ENCODE data around the gene MARCKS. TPM values are rescaled to one million over a fixed set of nuclear protein-coding genes. Genes with fewer than 3 reads are reported as not detected.
"Not testable (repeated sequence)": the region's sequence is repeated elsewhere in the genome, so short reads cannot be mapped to it uniquely, and the experiment has no call there.

MARCKS gene
- polyA plus RNA-seq, 1 of the 3 experiments (the other 2 are of a cell fraction): 61.4 TPM

- H3K4me3 ChIP-seq (ENCODE audit: low read depth in 2 of 2, low read length in 1 of 2): no peak overlapping the region
- H3K4me1 ChIP-seq (ENCODE audit: control insufficient read depth in 1 of 2, insufficient read depth in 2 of 2, low read depth in 1 of 2, low read length in 1 of 2): peaks cover 0 to 2% of the 10 kb centered on the region in 2 experiments; a peak in 1 of 4 replicates
- H4K20me1 ChIP-seq (ENCODE audit: insufficient read depth): no peaks in the 10 kb centered on the region
- no peaks in the 10 kb centered on the region for H3K27me3 ChIP-seq (ENCODE audit: insufficient read depth)
- no peaks in the 10 kb centered on the region for H3K9me3 ChIP-seq
- no peak for DNase-seq
- no peak overlapping the region for H2AFZ ChIP-seq (ENCODE audit: low read depth)
- H3K36me3 ChIP-seq (replicated peaks in 1 of 2; ENCODE audit: control insufficient read depth in 1 of 2, insufficient read depth in 2 of 2, low read length in 1 of 2): no peaks in the 10 kb centered on the region
- no peaks in the 10 kb centered on the region for H3K79me2 ChIP-seq (ENCODE audit: insufficient read depth)
- WGBS (ENCODE audit: low lambda C conversion rate): 80% methylated on average over 3 of the region's 3 CpGs
- H3K9me2 ChIP-seq: no peaks in the 10 kb centered on the region
- ChIA-PET CTCF (interaction anchor here (0.6 to 2.9 kb wide), 14 partner anchors 9 to 1608 kb away, joined by 3 to 18 read pairs (median 6); no protein-coding TSS in a partner anchor), POLR2A (no interaction called here)
- H3K27ac ChIP-seq (ENCODE audit: low read depth in 2 of 2, low read length in 1 of 2): no peak overlapping the region
- no peaks in the 10 kb centered on the region for H3F3A ChIP-seq (replicated peaks; ENCODE audit: insufficient read depth)
- TF ChIP-seq GATA2 (CRISPR knock-in tag; IDR thresholded peaks at IDR 0.05) (no peak), FOSL2 (IDR thresholded peaks at IDR 0.05; ENCODE audit: borderline replicate concordance, low read depth) (no peak), EZH2phosphoT487 (IDR thresholded peaks at IDR 0.05; ENCODE audit: borderline replicate concordance, low read depth) (no peak), MXI1 (IDR thresholded peaks at IDR 0.05; ENCODE audit: low read depth, low read length) (no peak), RFX5 (IDR thresholded peaks at IDR 0.05; ENCODE audit: low read length) (no peak)
- no peak overlapping the region for H3K9ac ChIP-seq
- H3K4me2 ChIP-seq: no peak overlapping the region
These were observed 51.7 kb downstream of the MARCKS start for GRCh38 chr6:113908801-113909200.

DNA sequence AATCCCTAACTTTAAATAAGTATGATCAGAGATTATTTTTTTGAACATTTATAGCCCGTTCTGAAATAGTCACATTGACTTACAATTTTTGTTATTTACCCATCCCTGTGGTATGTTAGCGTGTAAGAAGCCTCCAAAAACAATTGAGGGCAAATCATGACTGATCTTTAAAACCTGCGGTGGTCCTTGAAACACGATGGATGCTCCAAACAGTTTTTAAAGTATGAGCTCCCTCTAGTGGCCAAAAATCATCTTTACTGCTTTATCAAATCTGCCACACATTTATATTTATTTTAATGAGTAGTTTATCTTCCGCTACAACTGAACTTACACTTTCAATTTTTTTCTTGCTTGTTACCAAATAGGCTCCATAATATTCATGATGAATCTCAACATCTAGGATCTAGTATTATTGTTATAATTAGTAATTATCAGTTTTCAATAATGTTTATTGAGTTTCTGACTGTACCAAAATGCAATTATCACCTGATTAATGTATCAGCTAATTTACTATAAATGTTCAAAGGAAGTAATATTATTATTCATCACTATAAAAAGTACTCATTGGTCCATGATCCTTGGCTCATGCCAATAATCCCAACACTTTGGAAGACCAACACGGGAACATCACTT lies 52.2 kb downstream of the MARCKS start:
- Histone ChIP-seq H3K4me1 (ENCODE audit: control insufficient read depth in 1 of 2, insufficient read depth in 2 of 2, low read depth in 1 of 2, low read length in 1 of 2) (peaks cover 0 to 2% of the 10 kb centered on the region in 2 experiments; a peak in 1 of 4 replicates), H3K9me3 (no peaks in the 10 kb centered on the region), H3K27ac (ENCODE audit: low read depth in 2 of 2, low read length in 1 of 2) (no peak overlapping the region), H3K4me2 (no peak overlapping the region), H3F3A (replicated peaks; ENCODE audit: insufficient read depth) (no peaks in the 10 kb centered on the region), H3K4me3 (ENCODE audit: low read depth in 2 of 2, low read length in 1 of 2) (peak overlapping the region in 1 of 2 experiments; percentile 36; a peak in 1 of 4 replicates), H3K36me3 (replicated peaks in 1 of 2; ENCODE audit: control insufficient read depth in 1 of 2, insufficient read depth in 2 of 2, low read length in 1 of 2) (no peaks in the 10 kb centered on the region), H4K20me1 (ENCODE audit: insufficient read depth) (no peaks in the 10 kb centered on the region), H3K27me3 (ENCODE audit: insufficient read depth) (no peaks in the 10 kb centered on the region), H3K9me2 (no peaks in the 10 kb centered on the region), H2AFZ (ENCODE audit: low read depth) (no peak overlapping the region), H3K79me2 (ENCODE audit: insufficient read depth) (no peaks in the 10 kb centered on the region), H3K9ac (no peak overlapping the region)
- POLR2A ChIA-PET: no interaction called here
- TF ChIP-seq SMC3 (IDR thresholded peaks at IDR 0.05; ENCODE audit: low read depth, low read length) (peak; percentile 63), TEAD4 (IDR thresholded peaks at IDR 0.05; ENCODE audit: borderline replicate concordance, insufficient read depth) (no peak), RAD21 (IDR thresholded peaks at IDR 0.05; ENCODE audit: low read length) (peak; percentile 87), RCOR1 (IDR thresholded peaks at IDR 0.05; ENCODE audit: low read length) (no peak), CTCF (IDR thresholded peaks at IDR 0.05) (peak; percentile 81)
- 22% methylated on average over 6 of the region's 6 CpGs for WGBS (ENCODE audit: low lambda C conversion rate)
- DNase-seq: peak; percentile 63
- CTCF ChIA-PET: interaction anchor here (0.6 to 2.9 kb wide), 18 partner anchors 8 to 1609 kb away, joined by 3 to 18 read pairs (median 4); no protein-coding TSS in a partner anchor

DNA sequence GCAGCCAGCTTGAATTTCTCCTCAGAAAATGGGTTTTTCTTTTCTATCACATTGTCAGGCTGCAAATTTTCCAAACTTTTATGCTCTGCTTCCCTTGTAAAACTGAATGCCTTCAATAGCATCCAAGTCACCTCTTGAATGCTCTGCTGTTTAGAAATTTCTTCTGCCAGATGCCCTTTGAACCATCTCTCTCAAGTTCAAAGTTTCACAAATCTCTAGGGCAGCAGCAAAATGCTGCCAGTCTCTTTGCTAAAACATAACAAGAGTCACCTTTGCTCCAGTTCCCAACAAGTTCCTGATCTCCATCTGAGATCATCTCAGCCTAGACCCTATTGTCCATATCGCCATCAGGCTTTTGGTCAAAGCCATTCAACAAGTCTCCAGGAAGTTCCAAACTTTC lies 53.1 kb downstream of the MARCKS start:
- H3K36me3 ChIP-seq (replicated peaks in 1 of 2; ENCODE audit: control insufficient read depth in 1 of 2, insufficient read depth in 2 of 2, low read length in 1 of 2); H3K27me3 ChIP-seq (ENCODE audit: insufficient read depth); DNase-seq; H4K20me1 ChIP-seq (ENCODE audit: insufficient read depth); H3K4me1 ChIP-seq (ENCODE audit: control insufficient read depth in 1 of 2, insufficient read depth in 2 of 2, low read depth in 1 of 2, low read length in 1 of 2); H3K4me2 ChIP-seq; H3K9me3 ChIP-seq; H3K9me2 ChIP-seq; H2AFZ ChIP-seq (ENCODE audit: low read depth); POLR2A ChIA-PET; H3K4me3 ChIP-seq (ENCODE audit: low read depth in 2 of 2, low read length in 1 of 2); H3K9ac ChIP-seq; H3F3A ChIP-seq (replicated peaks; ENCODE audit: insufficient read depth); H3K27ac ChIP-seq (ENCODE audit: low read depth in 2 of 2, low read length in 1 of 2); H3K79me2 ChIP-seq (ENCODE audit: insufficient read depth): not testable (repeated sequence)
- CTCF ChIA-PET: interaction anchor here (0.7 to 2.2 kb wide), 8 partner anchors 8 to 1132 kb away, joined by 4 to 11 read pairs (median 6); no protein-coding TSS in a partner anchor
- 59% methylated on average over 1 of the region's 1 CpG for WGBS (ENCODE audit: low lambda C conversion rate)

Other genes starting within 250 kb of the MARCKS start
- 90.4 and 105 TPM in 2 replicates for gene HDAC2, start 113.8 kb downstream of the MARCKS start, polyA plus RNA-seq (2012; rRNA removed)

All from SK-N-SH (cell line).